Spinal cord (tissue), 10 donors: Measurements from ENCODE around the gene TYRO3. TPM values are rescaled to one million over a fixed set of nuclear protein-coding genes. Genes with fewer than 3 reads are reported as not detected.
A peak's percentile ranks its signal among the peaks of the same experiment; 100 is the strongest.
"Not testable (repeated sequence)": the region's sequence is repeated elsewhere in the genome, so short reads cannot be mapped to it uniquely, and the experiment has no call there.

ENCODE experiments used
- DNase-seq, 6 donors: peaks; one replicate each; pipeline versions ENCODE4 v3.0.0 to v3.0.0-alpha.2; 2013 to 2015; ENCODE audit warnings: low spot score in 6 of 6, low read depth in 4 of 6
- H3K27ac ChIP-seq: one replicate; pipeline ENCODE4 v1.5.1; 2013; ENCODE audit warnings: low read depth, low read length, control low read depth
- H3K27me3 ChIP-seq: one replicate; pipeline ENCODE4 v1.6.1; 2013; ENCODE audit warnings: low read length; ENCODE audit not compliant: control insufficient read depth, insufficient read depth
- H3K36me3 ChIP-seq: one replicate; pipeline ENCODE4 v1.6.1; 2013; ENCODE audit warnings: low read length; ENCODE audit not compliant: control insufficient read depth, insufficient read depth
- H3K4me1 ChIP-seq: one replicate; pipeline ENCODE4 v1.6.1; 2013; ENCODE audit warnings: low read length; ENCODE audit not compliant: control insufficient read depth, insufficient read depth
- H3K4me3 ChIP-seq: one replicate; pipeline ENCODE4 v1.5.1; 2013; ENCODE audit warnings: low read depth, low read length, control low read depth
- H3K9me3 ChIP-seq: one replicate; pipeline ENCODE4 v1.6.1; 2013; ENCODE audit warnings: low read length; ENCODE audit not compliant: control insufficient read depth, insufficient read depth
- WGBS: methylation state at CpG from one replicate; pipeline ENCODE4 v1.1.5; 2013; ENCODE audit warnings: missing lambda C conversion rate; ENCODE audit not compliant: insufficient coverage; 5-methylcytosine and 5-hydroxymethylcytosine counted together
- polyA plus RNA-seq, 2 donors: library from polyadenylated mRNA; unstranded; fragments of 120-200 nt; gene quantifications; one replicate each; pipeline ENCODE4 v1.2.1, GENCODE V29; 2013; ENCODE audit not compliant: insufficient read length in 2 of 2
- total RNA-seq, 2 donors: library from RNA; depleted of rRNA in 1 of 2; stranded (reverse); fragments of 120-200 nt in 1 of 2; fragments of >200 nt in 1 of 2; gene quantifications; one replicate each; pipeline versions ENCODE4 v1.2.3 to v1.2.4, GENCODE V29; 2013 to 2014
- donor health status: healthy.

TYRO3 gene
- total and polyA plus RNA-seq, 4 donors, result 28.7 to 79.6 (median 52.6) TPM

DNA sequence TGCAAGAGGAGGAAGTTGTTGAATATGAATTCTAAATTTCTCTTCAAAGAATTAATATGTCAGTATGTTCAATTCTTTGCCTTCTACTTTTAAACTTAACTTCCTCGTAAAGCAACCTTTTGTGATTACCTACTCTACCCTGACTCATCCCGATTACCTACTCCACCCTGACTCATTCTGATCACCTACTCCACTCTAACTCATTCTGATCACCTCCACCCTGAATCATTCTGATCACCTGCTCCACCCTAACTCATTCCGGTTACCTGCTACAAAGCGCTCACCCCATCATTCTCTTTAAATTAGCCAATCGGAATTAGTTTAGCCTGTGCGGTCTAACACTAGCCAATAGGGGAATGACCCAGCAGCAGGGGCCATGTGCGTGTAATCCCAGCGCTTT, 33.7 kb downstream of the TYRO3 start:
- H3K36me3 ChIP-seq, H3K27ac ChIP-seq, H3K4me3 ChIP-seq, H3K4me1 ChIP-seq, DNase-seq, H3K9me3 ChIP-seq, H3K27me3 ChIP-seq: not testable (repeated sequence)
- WGBS, result 95% methylated on average over 4 of the region's 8 CpGs

- 73% methylated on average over 6 of the region's 10 CpGs for WGBS
- Histone ChIP-seq H3K36me3 (no peaks in the 10 kb centered on the region), H3K27me3 (no peaks in the 10 kb centered on the region), H3K4me3 (no peak overlapping the region), H3K9me3 (no peaks in the 10 kb centered on the region), H3K27ac (no peak overlapping the region), H3K4me1 (no peaks in the 10 kb centered on the region)
- no peak for DNase-seq
Measured at GRCh38 chr15:41594801-41595746, 36.1 kb downstream of the TYRO3 start.

DNA sequence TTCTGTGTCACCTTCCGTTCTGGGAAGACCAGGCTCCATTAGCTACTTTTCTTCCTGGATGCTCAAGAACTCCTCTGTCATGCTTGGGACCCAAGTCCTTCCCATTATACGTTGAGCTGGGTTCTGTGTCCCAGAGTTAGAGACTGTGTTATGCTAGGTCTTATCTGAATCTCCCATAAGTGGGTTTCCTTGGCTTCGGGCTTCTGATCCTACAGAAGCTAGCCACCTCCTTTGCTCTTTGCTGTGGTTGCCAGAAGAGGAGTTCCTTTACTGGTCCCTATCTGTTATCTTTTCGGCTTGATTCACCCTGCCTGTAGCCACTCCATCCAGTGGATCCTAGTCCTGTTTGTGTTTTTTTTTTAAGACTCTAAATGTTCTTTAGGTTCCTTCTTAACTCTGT, 38.0 kb downstream of the TYRO3 start:
- Histone ChIP-seq H3K4me3 (no peak overlapping the region), H3K27ac (no peak overlapping the region), H3K36me3 (no peaks in the 10 kb centered on the region), H3K9me3 (no peaks in the 10 kb centered on the region), H3K4me1 (no peaks in the 10 kb centered on the region), H3K27me3 (no peaks in the 10 kb centered on the region)
- DNase-seq, result no peak
- WGBS, result 78% methylated on average over 3 of the region's 4 CpGs

- DNase-seq, result no peak
- WGBS, result no CpG with 5 or more reads among the region's 5 CpGs
- Histone ChIP-seq H3K4me3 (no peak overlapping the region), H3K36me3 (no peaks in the 10 kb centered on the region), H3K4me1 (no peaks in the 10 kb centered on the region), H3K27me3 (no peaks in the 10 kb centered on the region), H3K27ac (no peak overlapping the region), H3K9me3 (no peaks in the 10 kb centered on the region)
Measured at GRCh38 chr15:41597787-41598186, 38.8 kb downstream of the TYRO3 start.

GRCh38 chr15:41599061-41599460, 40.0 kb downstream of the TYRO3 start:
- Histone ChIP-seq H3K27ac (no peak overlapping the region), H3K4me3 (no peak overlapping the region), H3K27me3 (no peaks in the 10 kb centered on the region), H3K4me1 (peaks cover 3% of the 10 kb centered on the region), H3K9me3 (no peaks in the 10 kb centered on the region), H3K36me3 (no peaks in the 10 kb centered on the region)
- no peak for DNase-seq
- no CpG with 5 or more reads among the region's 1 CpG for WGBS

DNA sequence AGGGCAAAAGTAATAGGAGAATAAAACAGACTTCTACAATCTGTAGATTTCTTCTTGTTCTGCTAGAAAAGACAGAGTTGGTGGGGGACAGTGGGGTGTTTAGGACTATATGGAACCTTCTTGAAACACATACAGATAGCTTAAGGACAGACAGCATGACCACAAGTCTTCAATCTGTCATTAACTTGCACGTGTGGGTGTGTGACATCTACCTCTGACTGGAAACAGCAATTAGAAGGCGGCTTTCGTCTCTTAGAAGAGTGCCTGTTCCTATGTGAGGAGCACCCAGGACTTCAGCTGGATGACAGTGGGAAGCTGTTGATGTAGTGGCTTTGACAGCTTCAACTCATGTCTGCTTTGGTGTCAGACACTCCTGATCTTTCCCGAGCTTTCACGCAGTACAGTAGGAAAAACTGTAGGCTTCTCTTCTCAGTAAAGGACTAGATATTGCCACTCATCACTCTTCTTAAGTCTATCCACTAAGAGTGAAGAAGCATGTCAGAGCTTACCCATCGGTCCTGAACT, 44.5 kb downstream of the TYRO3 start:
- WGBS, result 85% methylated on average over 5 of the region's 6 CpGs
- no peaks in the 10 kb centered on the region for H3K27me3 ChIP-seq
- H3K27ac ChIP-seq, result no peak overlapping the region
- H3K9me3 ChIP-seq, result no peaks in the 10 kb centered on the region
- DNase-seq, result no peak
- peaks cover 3% of the 10 kb centered on the region for H3K4me1 ChIP-seq
- H3K4me3 ChIP-seq, result no peak overlapping the region
- H3K36me3 ChIP-seq, result no peaks in the 10 kb centered on the region

GRCh38 chr15:41603941-41604911, 45.2 kb downstream of the TYRO3 start:
- Histone ChIP-seq H3K4me1 (peaks cover 3% of the 10 kb centered on the region), H3K4me3 (peak overlapping the region; percentile 29), H3K9me3 (no peaks in the 10 kb centered on the region), H3K27me3 (no peaks in the 10 kb centered on the region), H3K36me3 (no peaks in the 10 kb centered on the region), H3K27ac (no peak overlapping the region)
- 38% methylated on average over 5 of the region's 13 CpGs for WGBS
- peak in 3 of 6 donors; percentile 26 to 81 (median 81) for DNase-seq

DNA sequence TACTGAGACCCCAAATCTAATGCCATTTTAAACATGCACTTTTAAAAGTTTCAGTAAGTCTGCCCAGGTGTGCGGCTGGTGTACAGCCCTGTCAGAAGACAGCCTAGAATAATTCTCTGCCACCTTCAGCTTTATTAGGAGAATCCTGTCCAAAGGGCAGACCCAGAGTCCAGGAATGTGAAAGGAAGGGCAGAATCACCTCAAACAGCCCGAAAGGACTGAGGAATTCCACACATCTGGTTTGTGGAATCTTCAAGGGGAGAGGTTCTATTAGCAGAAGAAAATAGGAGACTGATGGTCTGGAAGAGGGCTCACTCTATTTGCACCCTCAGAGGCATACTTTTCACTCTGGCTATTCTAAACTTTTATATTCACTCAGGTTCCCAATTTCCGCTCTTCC, 46.6 kb downstream of the TYRO3 start:
- Histone ChIP-seq H3K27me3 (no peaks in the 10 kb centered on the region), H3K27ac (no peak overlapping the region), H3K9me3 (no peaks in the 10 kb centered on the region), H3K4me1 (peaks cover 3% of the 10 kb centered on the region), H3K36me3 (no peaks in the 10 kb centered on the region), H3K4me3 (no peak overlapping the region)
- 100% methylated on average over 1 of the region's 3 CpGs for WGBS
- DNase-seq, result no peak

DNA sequence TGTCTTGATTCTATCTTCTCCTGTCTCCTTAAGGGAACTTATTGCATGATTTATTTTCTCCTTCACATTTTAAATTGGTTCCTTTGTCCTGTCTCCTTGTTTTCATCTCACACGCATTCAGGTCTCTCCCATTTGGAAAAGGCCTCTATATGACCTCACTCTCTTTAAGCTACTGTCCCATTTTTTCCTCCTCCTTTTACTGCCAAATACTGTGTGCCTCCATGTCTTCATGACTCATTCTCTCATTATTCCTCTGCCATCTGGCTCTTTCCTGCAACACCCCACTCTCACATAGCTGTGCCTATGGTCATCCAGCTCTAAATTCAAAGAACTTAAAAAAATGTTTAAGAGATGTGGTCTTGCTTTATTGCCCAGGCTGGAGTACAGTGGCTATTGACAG, 48.0 kb downstream of the TYRO3 start:
- WGBS, result 74% methylated on average over 1 of the region's 1 CpG
- H3K9me3 ChIP-seq, result no peaks in the 10 kb centered on the region
- no peaks in the 10 kb centered on the region for H3K27me3 ChIP-seq
- H3K36me3 ChIP-seq, result no peaks in the 10 kb centered on the region
- no peak overlapping the region for H3K27ac ChIP-seq
- no peak overlapping the region for H3K4me3 ChIP-seq
- DNase-seq, result no peak
- peaks cover 3% of the 10 kb centered on the region for H3K4me1 ChIP-seq
